COLO668 (cell line): ENCODE measurements around the gene GLTPD2.
A peak's percentile ranks its signal among the peaks of the same experiment; 100 is the strongest.

Experiments used
- DNase-seq: peaks from one replicate; lab custom pipeline; 2025; ENCODE audit not compliant: unreplicated experiment; lab: John Stamatoyannopoulos, UW

GLTPD2 gene

GRCh38 chr17:4769628-4770027 lies 19.1 kb upstream of the GLTPD2 start:
- no peak for DNase-seq

- DNase-seq, result peak; percentile 20
These were observed 17.1 kb upstream of the GLTPD2 start, which contains the start of gene TM4SF5 for GRCh38 chr17:4771519-4772234. TM4SF5 (plus strand) TSS chr17:4771886; CDS start chr17:4771923, 37 bp downstream.

GRCh38 chr17:4772235-4772613 lies 16.5 kb upstream of the GLTPD2 start:
- peak; percentile 15 for DNase-seq

GRCh38 chr17:4777969-4778760 lies 10.6 kb upstream of the GLTPD2 start:
- DNase-seq, result no peak

- DNase-seq, result no peak
These were observed 8.3 kb upstream of the GLTPD2 start for GRCh38 chr17:4780325-4780955.

- DNase-seq, result peak; percentile 1
These were observed 6.1 kb upstream of the GLTPD2 start for GRCh38 chr17:4782652-4783051.

GRCh38 chr17:4785311-4786105 lies 3.3 kb upstream of the GLTPD2 start:
- DNase-seq, result no peak

- no peak for DNase-seq
These were observed 2.7 kb upstream of the GLTPD2 start, which contains the start of gene VMO1 for GRCh38 chr17:4786106-4786511. VMO1 (minus strand) TSS chr17:4786364; CDS start chr17:4786352, 12 bp downstream.

GRCh38 chr17:4786516-4786915 lies 2.2 kb upstream of the GLTPD2 start:
- no peak for DNase-seq

GRCh38 chr17:4788159-4788806 lies 481 bp upstream of the GLTPD2 start:
- no peak for DNase-seq

- DNase-seq, result no peak
These were observed 862 bp downstream of the GLTPD2 start for GRCh38 chr17:4789701-4789950.

- peak; percentile 84 for DNase-seq
These were observed 1.4 kb downstream of the GLTPD2 start for GRCh38 chr17:4789951-4790704.

- no peak for DNase-seq
These were observed 1.9 kb downstream of the GLTPD2 start for GRCh38 chr17:4790705-4791088.

- DNase-seq, result no peak
These were observed 6.4 kb downstream of the GLTPD2 start for GRCh38 chr17:4795168-4795567.

GRCh38 chr17:4796552-4796920 lies 7.8 kb downstream of the GLTPD2 start:
- DNase-seq, result peak; percentile 19

- DNase-seq, result peak; percentile 29
These were observed 11.9 kb downstream of the GLTPD2 start for GRCh38 chr17:4800462-4801196.

- DNase-seq, result no peak
These were observed 13.5 kb downstream of the GLTPD2 start, which contains the start of gene C17orf114 for GRCh38 chr17:4802228-4802627. C17orf114 (minus strand) TSS chr17:4802328.

- no peak for DNase-seq
These were observed 17.7 kb downstream of the GLTPD2 start for GRCh38 chr17:4806456-4806776.

- peak; percentile 83 for DNase-seq
These were observed 18.2 kb downstream of the GLTPD2 start, which contains the start of gene PLD2 for GRCh38 chr17:4806777-4807604. PLD2 (plus strand) TSS chr17:4807152; CDS start chr17:4807773, 621 bp downstream.
